K562 (cell line): ENCODE data around the gene CLCA1.

Experiments used
- BHLHE40 ChIP-seq: IDR thresholded peaks from 2 replicates; pipeline ENCODE4 v1.6.1; 2011; ENCODE audit warnings: low read length, improper control_type of control experiment
- CTCF ChIP-seq, 3 experiments: IDR thresholded peaks in 2 of 3; conservative IDR thresholded peaks in 1 of 3; 2 replicates each; pipeline ENCODE4 v1.5.1; 2011 to 2012; ENCODE audit warnings: low read length in 3 of 3, mild to moderate bottlenecking in 3 of 3, control low read depth in 2 of 3, improper control_type of control experiment in 1 of 3, inconsistent platforms in 1 of 3, low read depth in 1 of 3, mixed read lengths in 1 of 3, moderate library complexity in 1 of 3; ENCODE audit not compliant: insufficient read depth in 2 of 3
- E2F1 ChIP-seq: sonication (generic); formaldehyde crosslinking; IDR thresholded peaks from 2 replicates; pipeline ENCODE4 v1.8.1; 2023; ENCODE audit warnings: mild to moderate bottlenecking, missing genetic modification reagents, moderate library complexity
- E2F5 ChIP-seq: sonication (generic); formaldehyde crosslinking; IDR thresholded peaks from 2 replicates; pipeline ENCODE4 v1.8.0; 2022; ENCODE audit warnings: mild to moderate bottlenecking, missing genetic modification reagents
- EGR1 ChIP-seq: fragments of 450-650 bp; conservative IDR thresholded peaks from 2 replicates; pipeline ENCODE4 v1.6.1; 2017; ENCODE audit warnings: mild to moderate bottlenecking
- ESRRA ChIP-seq: fragments of 450-650 bp; IDR thresholded peaks from 2 replicates; pipeline ENCODE4 v1.6.1; 2014; ENCODE audit warnings: low read depth, mild to moderate bottlenecking, moderate library complexity, borderline replicate concordance
- EZH2 ChIP-seq: IDR thresholded peaks from 2 replicates; pipeline ENCODE4 v1.6.1; 2012; ENCODE audit warnings: low read depth, mild to moderate bottlenecking, inconsistent platforms, low read length, borderline replicate concordance
- NR3C1 ChIP-seq: sonication (generic); formaldehyde crosslinking; IDR thresholded peaks from 2 replicates; pipeline ENCODE4 v1.8.1; 2022; ENCODE audit warnings: missing genetic modification reagents
- SIX5 ChIP-seq, 2 experiments: IDR thresholded peaks; 2 replicates each; pipeline ENCODE4 v1.6.1; 2011; ENCODE audit warnings: low read length in 2 of 2, borderline replicate concordance in 1 of 2, low read depth in 1 of 2, mild to moderate bottlenecking in 1 of 2, moderate library complexity in 1 of 2; ENCODE audit not compliant: insufficient read depth in 1 of 2
- TCF3 ChIP-seq: sonication (generic); formaldehyde crosslinking; IDR thresholded peaks from 2 replicates; pipeline ENCODE4 v1.4.0; 2020; ENCODE audit warnings: mild to moderate bottlenecking, missing genetic modification reagents
- TF ChIP-seq, protein P1 (sequence below): conservative IDR thresholded peaks from 2 replicates; pipeline ENCODE4 v1.6.1; 2011; ENCODE audit warnings: low read depth, mild to moderate bottlenecking, low read length; ENCODE audit not compliant: control insufficient read depth
- TF ChIP-seq, protein P2 (sequence below): fragments of 450-650 bp; conservative IDR thresholded peaks from 2 replicates; pipeline ENCODE4 v1.6.1; 2016; ENCODE audit warnings: missing genetic modification characterization, low read depth, mild to moderate bottlenecking, control low read depth, missing compliant biosample characterization

DNA sequence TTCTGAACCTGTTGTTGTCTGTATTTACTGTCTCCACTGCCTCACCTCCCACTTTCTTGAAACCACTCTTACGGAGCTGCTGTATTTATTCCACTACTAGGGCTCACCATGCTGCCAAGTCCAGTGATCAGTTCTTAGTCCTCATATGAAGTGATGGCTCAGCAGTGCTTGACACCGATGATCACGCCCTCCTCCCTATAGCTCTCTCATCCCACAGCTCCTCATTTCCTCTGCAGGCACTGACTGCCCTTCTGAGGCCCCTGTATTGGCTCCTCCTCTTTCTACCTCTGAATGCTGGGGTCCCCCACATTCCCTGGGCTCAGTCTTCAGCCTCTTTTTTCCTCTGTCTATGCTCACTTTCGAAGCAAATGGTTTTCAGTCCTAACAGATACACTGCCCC, 3.4 kb downstream of the CLCA1 start:
- TF ChIP-seq NR3C1 (no peak), E2F5 (CRISPR knock-in tag) (no peak), ESRRA (no peak), EZH2 (no peak), CTCF (IDR thresholded peaks at IDR 0.05 in 2 of 3, conservative IDR thresholded peaks at IDR 0.05 in 1 of 3; ENCODE audit: insufficient read depth in 2 of 3, low read depth in 1 of 3, low read length in 3 of 3) (no peak), BHLHE40 (no peak), EGR1 (no peak), TCF3 (CRISPR knock-in tag) (no peak), E2F1 (CRISPR knock-in tag) (no peak), SIX5 (IDR thresholded peaks at IDR 0.05; ENCODE audit: borderline replicate concordance in 1 of 2, insufficient read depth in 1 of 2, low read depth in 1 of 2, low read length in 2 of 2) (no peak)
- TF ChIP-seq, protein P1, sequence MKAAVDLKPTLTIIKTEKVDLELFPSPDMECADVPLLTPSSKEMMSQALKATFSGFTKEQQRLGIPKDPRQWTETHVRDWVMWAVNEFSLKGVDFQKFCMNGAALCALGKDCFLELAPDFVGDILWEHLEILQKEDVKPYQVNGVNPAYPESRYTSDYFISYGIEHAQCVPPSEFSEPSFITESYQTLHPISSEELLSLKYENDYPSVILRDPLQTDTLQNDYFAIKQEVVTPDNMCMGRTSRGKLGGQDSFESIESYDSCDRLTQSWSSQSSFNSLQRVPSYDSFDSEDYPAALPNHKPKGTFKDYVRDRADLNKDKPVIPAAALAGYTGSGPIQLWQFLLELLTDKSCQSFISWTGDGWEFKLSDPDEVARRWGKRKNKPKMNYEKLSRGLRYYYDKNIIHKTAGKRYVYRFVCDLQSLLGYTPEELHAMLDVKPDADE = no peak
- TF ChIP-seq, protein P2, sequence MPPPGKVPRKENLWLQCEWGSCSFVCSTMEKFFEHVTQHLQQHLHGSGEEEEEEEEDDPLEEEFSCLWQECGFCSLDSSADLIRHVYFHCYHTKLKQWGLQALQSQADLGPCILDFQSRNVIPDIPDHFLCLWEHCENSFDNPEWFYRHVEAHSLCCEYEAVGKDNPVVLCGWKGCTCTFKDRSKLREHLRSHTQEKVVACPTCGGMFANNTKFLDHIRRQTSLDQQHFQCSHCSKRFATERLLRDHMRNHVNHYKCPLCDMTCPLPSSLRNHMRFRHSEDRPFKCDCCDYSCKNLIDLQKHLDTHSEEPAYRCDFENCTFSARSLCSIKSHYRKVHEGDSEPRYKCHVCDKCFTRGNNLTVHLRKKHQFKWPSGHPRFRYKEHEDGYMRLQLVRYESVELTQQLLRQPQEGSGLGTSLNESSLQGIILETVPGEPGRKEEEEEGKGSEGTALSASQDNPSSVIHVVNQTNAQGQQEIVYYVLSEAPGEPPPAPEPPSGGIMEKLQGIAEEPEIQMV (tag) = no peak
